Heart left ventricle (tissue), 16 donors: Measurements from ENCODE around the gene NPRL2. TPM values are rescaled to one million over a fixed set of nuclear protein-coding genes. Genes with fewer than 3 reads are reported as not detected.

Experiments used
- ATAC-seq, 4 donors: fragments of 200-7000 bp; cut with Tn5 transposase; one replicate each; pipeline ENCODE4 v1.9.1; 2020 to 2022; ENCODE audit warnings: moderate library complexity in 4 of 4, mild to moderate bottlenecking in 3 of 4, moderate number of reproducible peaks in 1 of 4
- DNase-seq, 5 donors: peaks; one replicate each; pipeline ENCODE4 v3.0.0-alpha.2; 2020
- H3K27ac ChIP-seq, 12 donors: fragments of 200-600 bp; sonication (generic) in 4 of 12; one replicate each; pipeline versions ENCODE4 v1.5.0 to v1.8.0; 2016 to 2022; ENCODE audit warnings: mild to moderate bottlenecking in 2 of 12
- H3K27me3 ChIP-seq, 9 donors: fragments of 200-600 bp; sonication (generic) in 2 of 9; one replicate each; pipeline versions ENCODE4 v1.5.1 to v1.8.0; 2016 to 2022; ENCODE audit warnings: mild to moderate bottlenecking in 3 of 9
- H3K36me3 ChIP-seq, 9 donors: fragments of 200-600 bp; sonication (generic) in 2 of 9; one replicate each; pipeline versions ENCODE4 v1.5.0 to v1.8.0; 2018 to 2022; ENCODE audit warnings: mild to moderate bottlenecking in 2 of 9
- H3K4me1 ChIP-seq, 12 donors: fragments of 200-600 bp; sonication (generic) in 4 of 12; one replicate each; pipeline versions ENCODE4 v1.5.0 to v1.8.0; 2016 to 2022; ENCODE audit warnings: mild to moderate bottlenecking in 3 of 12
- H3K4me3 ChIP-seq, 12 donors: fragments of 200-600 bp; sonication (generic) in 4 of 12; one replicate each; pipeline versions ENCODE4 v1.5.0 to v1.8.0; 2017 to 2022; ENCODE audit warnings: mild to moderate bottlenecking in 9 of 12, moderate library complexity in 4 of 12
- H3K9me3 ChIP-seq, 12 donors: fragments of 200-600 bp; sonication (generic) in 4 of 12; one replicate each; pipeline versions ENCODE4 v1.5.0 to v1.8.0; 2016 to 2022; ENCODE audit warnings: mild to moderate bottlenecking in 1 of 12
- CTCF ChIP-seq, 12 donors: fragments of 200-600 bp; sonication (generic) in 4 of 12; IDR thresholded peaks; one replicate each; pipeline versions ENCODE4 v1.5.0 to v1.8.0; 2018 to 2022; ENCODE audit warnings: antibody characterized with exemption in 12 of 12, mild to moderate bottlenecking in 5 of 12
- POLR2A ChIP-seq, 2 donors: fragments of 450-650 bp; IDR thresholded peaks; one replicate each; pipeline ENCODE4 v1.6.1; 2017; ENCODE audit warnings: antibody characterized with exemption in 2 of 2, mild to moderate bottlenecking in 2 of 2, moderate library complexity in 2 of 2
- WGBS, 4 donors: extraction: QIAGEN DNeasy Blood & Tissue Kit in 2 of 4; methylation state at CpG; one replicate each; pipeline versions ENCODE4 v1.1.5 to v1.1.7; 2013 to 2018; 5-methylcytosine and 5-hydroxymethylcytosine counted together
- intact Hi-C, 10 donors: fragments of 100-400 bp; cut with DNase I; formaldehyde crosslinking; loops; one replicate each; pipeline versions ENCODE4 v1.11.1 to v1.14.2; 2022
- polyA plus RNA-seq, 2 donors: library from polyadenylated mRNA; stranded (reverse); fragments of 200-250 nt; gene quantifications; one replicate each; pipeline ENCODE4 v1.2.3, GENCODE V29; 2013
- total RNA-seq, 9 donors: library from RNA; depleted of rRNA in 2 of 9; stranded (reverse); fragments of >200 nt in 2 of 9; fragmentation: NEBNext Ultra II Directional in 3 of 9; extraction: Animal tissue kit (Norgen Biotek cat#: 25700) in 3 of 9; gene quantifications; one replicate each; pipeline versions ENCODE4 v1.1.0 to v1.2.4, GENCODE V29; 2016 to 2023
- donor health status: ischemic (EF 13 %, LVEDD 7.1; RV severe dilation, severe dysfunction).
- donor health status: healthy with polysubstance abuse.
- donor health status: DM: no; HTN: yes; CAD: no.
- donor health status: DM: no; HTN: no; CAD: no.
- donor health status: ischemic (EF 25% LVEDD 6.9; RV normal size, moderate dysfunction).
- donor health status: ischemic (EF 25% LVEDD 5.7; RV mildly dilated, moderate dysfunction).
- donor health status: healthy.
- donor health status: DM: yes; HTN: yes; CAD: no.
- donor health status: ischemic (EF 35%, LVEDD 5.7; RV mildly dilated, moderate dysfunction).
- donor health status: nonischemic (EF 11% LVEDD 7.7; RV severe dilation, severe dysfunction).
- donor health status: DM: yes; HTN: yes; CAD: no.
- donor health status: PGD.
- donor health status: ischemic (EF 29% LVEDD 5.4; RV normal size, mild dysfunction).
- donor health status: nonischemic (EF 23%, LVEDD 6.1; RV moderate dilation, normal function).

The NPRL2 gene
- total and polyA plus RNA-seq, 11 donors, result 12.0 to 19.0 (median 15.3) TPM

GRCh38 chr3:50303013-50303815 lies 47.4 kb downstream of the NPRL2 start, which contains the start of gene HYAL1:
TSS of gene HYAL1 (minus strand) at chr3:50303574. CDS start at chr3:50302956, 618 bp downstream.
- Histone ChIP-seq H3K4me3 (peak within 1 kb of the TSS; percentile 40 to 76 (median 58)), H3K9me3 (no peaks in the 10 kb centered on the region), H3K27me3 (no peaks in the 10 kb centered on the region), H3K4me1 (peaks cover 11 to 53% (median 40%) of the 10 kb centered on the region in 12 donors), H3K36me3 (peaks cover 0 to 15% (median 0%) of the 10 kb centered on the region in 9 donors), H3K27ac (peak within 1 kb of the TSS; percentile 75 to 97 (median 94))
- WGBS, 4 donors, result 23 to 38% (median 32%) methylated on average over 4 to 14 of the region's 14 CpGs
- TF ChIP-seq CTCF (IDR thresholded peaks at IDR 0.05) (peak in 10 of 12 donors; percentile 6 to 52 (median 26)), POLR2A (IDR thresholded peaks at IDR 0.05) (peak; percentile 17 to 83)
- intact Hi-C loops, result loop anchor here in 4 of 10 donors (1.0 to 5.0 kb wide), 4 partner anchors 18 to 51 kb away; no protein-coding TSS in a partner anchor
- peak; percentile 32 to 63 (median 56) for ATAC-seq
- peak; percentile 90 to 94 (median 91) for DNase-seq

- Histone ChIP-seq H3K36me3 (peaks cover 0 to 15% (median 0%) of the 10 kb centered on the region in 9 donors), H3K4me3 (peak overlapping the region; percentile 40 to 76 (median 58)), H3K27me3 (no peaks in the 10 kb centered on the region), H3K9me3 (no peaks in the 10 kb centered on the region), H3K4me1 (peaks cover 11 to 58% (median 43%) of the 10 kb centered on the region in 12 donors), H3K27ac (peak overlapping the region; percentile 75 to 97 (median 94))
- no peak for ATAC-seq
- 60 to 83% (median 69%) methylated on average over 18 to 32 of the region's 32 CpGs for WGBS, 4 donors
- DNase-seq, result peak in 4 of 5 donors; percentile 25 to 65 (median 36)
- TF ChIP-seq POLR2A (IDR thresholded peaks at IDR 0.05) (no peak), CTCF (IDR thresholded peaks at IDR 0.05) (no peak)
- intact Hi-C loops, result loop anchor here in 4 of 10 donors (1.0 to 5.0 kb wide), 4 partner anchors 18 to 50 kb away; no protein-coding TSS in a partner anchor
These were observed 48.2 kb downstream of the NPRL2 start for GRCh38 chr3:50302095-50303012.

GRCh38 chr3:50300681-50301254 lies 49.8 kb downstream of the NPRL2 start:
- intact Hi-C loops, result loop anchor here in 2 of 10 donors (1.0 to 5.0 kb wide), 2 partner anchors 22 to 48 kb away; partner anchors contain the start of gene HYAL2 (in 1 of the 2)
- H3K4me3 ChIP-seq, result peak overlapping the region in 9 of 12 donors; percentile 56 to 81 (median 69)
- 79 to 90% (median 81%) methylated on average over 6 of the region's 6 CpGs for WGBS, 4 donors

More at GRCh38 chr3:50300681-50301254, 49.8 kb downstream of the NPRL2 start:
- Histone ChIP-seq H3K27ac (peak overlapping the region; percentile 75 to 97 (median 94)), H3K9me3 (no peaks in the 10 kb centered on the region), H3K4me1 (peaks cover 11 to 58% (median 43%) of the 10 kb centered on the region in 12 donors), H3K27me3 (no peaks in the 10 kb centered on the region), H3K36me3 (peaks cover 0 to 15% (median 0%) of the 10 kb centered on the region in 9 donors)
- DNase-seq (no peak), ATAC-seq (no peak)
- TF ChIP-seq POLR2A (IDR thresholded peaks at IDR 0.05) (no peak), CTCF (IDR thresholded peaks at IDR 0.05) (no peak)
